SHP77 (cell line): ENCODE data around the gene ATXN7L1.
A peak's percentile ranks its signal among the peaks of the same experiment; 100 is the strongest.

ENCODE experiments used
- DNase-seq, 2 experiments: peaks; one replicate each; lab custom pipeline; 2025; lab: John Stamatoyannopoulos, UW

ATXN7L1 gene

GRCh38 chr7:105580022-105580740 is 296.2 kb downstream of the ATXN7L1 start:
- peak in 1 of 2 experiments; percentile 39 for DNase-seq

DNA sequence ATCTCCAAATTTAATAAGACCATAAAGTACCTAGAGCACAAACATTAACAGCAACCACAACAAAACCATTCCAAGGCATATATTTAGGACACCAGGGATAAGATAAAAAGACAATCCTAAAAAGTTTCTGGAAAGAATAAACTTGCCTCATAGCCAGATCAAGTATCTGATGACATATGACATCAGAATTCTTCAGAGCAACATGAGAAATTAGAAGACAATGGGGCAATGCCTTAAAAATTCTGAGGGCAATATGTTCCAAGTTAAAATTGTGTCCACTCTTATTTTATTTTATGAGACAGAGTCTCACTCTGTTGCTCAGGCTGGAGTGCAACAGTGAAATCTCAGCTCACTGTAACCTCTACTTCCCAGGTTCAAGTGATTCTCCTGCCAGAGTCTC is 297.9 kb downstream of the ATXN7L1 start:
- no peak for DNase-seq

DNA sequence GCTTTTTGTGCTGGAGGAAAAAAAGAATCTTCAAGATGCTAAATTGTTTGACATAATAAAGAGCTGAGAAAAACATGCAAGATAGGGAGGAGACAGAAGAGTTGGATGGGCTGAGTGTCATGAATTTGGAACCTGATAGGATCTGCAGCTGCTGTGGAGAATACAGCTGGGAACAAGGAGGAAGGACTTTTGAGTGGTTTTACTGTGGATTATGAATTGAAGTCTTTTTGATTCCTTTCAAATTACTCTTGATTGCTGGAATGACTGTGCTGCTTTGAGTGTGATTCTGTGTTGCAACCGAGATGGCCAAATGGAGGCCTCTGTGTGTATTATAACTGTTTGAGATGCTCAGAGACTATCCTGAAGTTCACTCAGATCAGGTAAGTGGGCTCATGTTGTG is 299.1 kb downstream of the ATXN7L1 start:
- no peak for DNase-seq

- no peak for DNase-seq
Observed at GRCh38 chr7:105571891-105572290, 304.5 kb downstream of the ATXN7L1 start.

- DNase-seq, result no peak
Observed at GRCh38 chr7:105567821-105568220, 308.6 kb downstream of the ATXN7L1 start.

GRCh38 chr7:105567024-105567423 is 309.4 kb downstream of the ATXN7L1 start:
- DNase-seq, result no peak

- DNase-seq, result no peak
Observed at GRCh38 chr7:105565190-105565589, 311.2 kb downstream of the ATXN7L1 start.

DNA sequence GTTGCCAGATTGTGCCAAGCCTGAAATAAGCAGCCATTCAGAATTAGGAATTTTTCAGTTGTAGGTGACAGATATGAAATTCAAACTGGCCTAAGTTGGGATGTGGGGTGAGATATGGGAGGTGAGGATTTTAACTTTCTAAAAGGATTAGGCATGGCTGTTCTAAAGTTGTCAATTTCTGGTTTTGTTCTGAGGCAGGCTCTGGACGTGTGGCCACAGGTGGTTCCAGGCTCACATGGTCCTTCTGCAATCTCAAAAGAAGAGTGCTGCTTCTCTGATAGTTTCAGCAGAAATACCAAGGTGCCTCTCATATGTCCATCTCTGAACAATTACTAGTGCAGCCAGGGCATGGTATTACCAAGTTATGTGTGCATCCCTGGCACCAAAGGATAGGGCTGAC is 316.5 kb downstream of the ATXN7L1 start:
- DNase-seq, result no peak
